ENCODE results near the gene HMOX2. TPM values are rescaled to one million over a fixed set of nuclear protein-coding genes. Genes with fewer than 3 reads are reported as not detected.

The HMOX2 gene
- total and polyA plus RNA-seq, 2 donors (not counting 3 experiments of a cell fraction or from before 2014, with no cell fraction given): 80.7 to 86.3 TPM

GRCh38 chr16:4556112-4556511 lies 79.9 kb downstream of the HMOX2 start, which contains the start of gene C16orf96:
C16orf96 (plus strand) TSS chr16:4556340; CDS start chr16:4556490, 150 bp downstream.
- DNase-seq (ENCODE audit: low read depth, low spot score) (no peak), FAIRE-seq (no peak)
- Histone ChIP-seq H3K9me1 (replicated peaks; ENCODE audit: control insufficient read depth, extremely low read depth, insufficient read depth, low read length) (no peaks in the 10 kb centered on the region), H3K27me3 (ENCODE audit: control insufficient read depth in 2 of 2, insufficient read depth in 2 of 2, low read length in 2 of 2) (no peaks in the 10 kb centered on the region), H3K79me2 (ENCODE audit: control insufficient read depth, insufficient read depth, low read length) (no peaks in the 10 kb centered on the region), H3K4me3 (replicated peaks in 1 of 3; ENCODE audit: insufficient read depth in 1 of 3, low read depth in 1 of 3, low read length in 3 of 3) (no peak within 1 kb of the TSS), H3K4me2 (ENCODE audit: insufficient read depth, low read length) (no peak within 1 kb of the TSS), H2AFZ (ENCODE audit: low read depth, low read length) (no peak within 1 kb of the TSS), H3K27ac (ENCODE audit: insufficient read depth, low read depth, low read length) (no peak within 1 kb of the TSS), H3K9me3 (replicated peaks; ENCODE audit: control insufficient read depth, insufficient read depth, low read length) (no peaks in the 10 kb centered on the region), H3K36me3 (ENCODE audit: control insufficient read depth in 2 of 2, extremely low read depth in 1 of 2, insufficient read depth in 2 of 2, low read length in 2 of 2) (no peaks in the 10 kb centered on the region), H3K9ac (replicated peaks; ENCODE audit: extremely low read depth, insufficient read depth, low read length) (no peak within 1 kb of the TSS), H3K4me1 (ENCODE audit: control insufficient read depth, extremely low read depth, insufficient read depth, low read length) (no peaks in the 10 kb centered on the region), H4K20me1 (replicated peaks; ENCODE audit: control insufficient read depth, extremely low read depth, insufficient read depth, low read length) (no peaks in the 10 kb centered on the region)
- no peak for TF ChIP-seq MYC (IDR thresholded peaks at IDR 0.05; ENCODE audit: low read depth, low read length)
- no peak for TF ChIP-seq POLR2AphosphoS5 (IDR thresholded peaks at IDR 0.05; ENCODE audit: insufficient read depth, low read depth, low read length)
- TF ChIP-seq CTCF (IDR thresholded peaks at IDR 0.05; ENCODE audit: extremely low read depth in 1 of 2, insufficient read depth in 1 of 2, low read depth in 1 of 2, low read length in 2 of 2): no peak
- TF ChIP-seq JUN (IDR thresholded peaks at IDR 0.05; ENCODE audit: borderline replicate concordance, insufficient read depth, insufficient read length, low read depth): no peak
- no peak for TF ChIP-seq FOS (IDR thresholded peaks at IDR 0.05; ENCODE audit: borderline replicate concordance, insufficient read depth, low read length)
- TF ChIP-seq MAX (IDR thresholded peaks at IDR 0.05; ENCODE audit: insufficient read depth, insufficient read length): no peak
- no peak for TF ChIP-seq POLR2A (IDR thresholded peaks at IDR 0.05; ENCODE audit: low read depth, low read length)
- no peak for TF ChIP-seq EZH2 (IDR thresholded peaks at IDR 0.05; ENCODE audit: borderline replicate concordance, low read depth, low read length, severe bottlenecking)
- TF ChIP-seq GATA2 (IDR thresholded peaks at IDR 0.05; ENCODE audit: insufficient read depth, insufficient read length, low read depth, low read length): no peak
- BruUV-seq (replicated peaks): no TSS peak
- POLR2A ChIA-PET: no interaction called here
- dilution Hi-C loops (cut with MboI; ENCODE audit: extremely low pct_ligation_motif_present, low sequenced_read_pairs) (no loop called here), intact Hi-C loops (cut with micrococcal nuclease) (no loop called here)
- CTCF ChIA-PET: interaction anchor here (0.6 to 1.5 kb wide), 7 partner anchors 10 to 49 kb away, joined by 3 to 6 read pairs (median 3); no protein-coding TSS in a partner anchor

Measured in endothelial cell of umbilical vein (primary cell).